Endothelial cell of umbilical vein (primary cell): ENCODE data around the gene CNTROB.
A peak's percentile ranks its signal among the peaks of the same experiment; 100 is the strongest.

ENCODE experiments used
- CTCF ChIP-seq, 2 donors: IDR thresholded peaks; 1 replicate in 1 of 2; 2 replicates in 1 of 2; pipeline ENCODE4 v1.5.1; 2011; ENCODE audit warnings: low read length in 2 of 2, mild to moderate bottlenecking in 2 of 2, moderate library complexity in 2 of 2, control low read depth in 1 of 2, inconsistent platforms in 1 of 2, low read depth in 1 of 2; ENCODE audit not compliant: insufficient read depth in 1 of 2; ENCODE audit errors: extremely low read depth in 1 of 2
- EZH2 ChIP-seq: IDR thresholded peaks from 2 replicates; pipeline ENCODE4 v1.6.1; 2012; ENCODE audit warnings: borderline replicate concordance, low read depth, mild to moderate bottlenecking, moderate library complexity, low read length, inconsistent platforms; ENCODE audit not compliant: severe bottlenecking
- GATA2 ChIP-seq: IDR thresholded peaks from 2 replicates; pipeline ENCODE4 v1.7.0; 2011; ENCODE audit warnings: low read depth, mild to moderate bottlenecking, moderate library complexity, mixed read lengths, low read length; ENCODE audit not compliant: insufficient read length, insufficient read depth
- JUN ChIP-seq: IDR thresholded peaks from 2 replicates; pipeline ENCODE4 v1.6.1; 2011; ENCODE audit warnings: borderline replicate concordance, low read depth; ENCODE audit not compliant: insufficient read length, insufficient read depth
- MAX ChIP-seq: IDR thresholded peaks from 2 replicates; pipeline ENCODE4 v1.6.1; 2011; ENCODE audit not compliant: insufficient read depth, insufficient read length
- MYC ChIP-seq: IDR thresholded peaks from one replicate; pipeline ENCODE4 v1.6.1; 2011; ENCODE audit warnings: mild to moderate bottlenecking, low read depth, low read length
- POLR2A ChIP-seq: IDR thresholded peaks from 2 replicates; pipeline ENCODE4 v1.6.1; 2012; ENCODE audit warnings: low read depth, mild to moderate bottlenecking, control low read depth, low read length
- POLR2AphosphoS5 ChIP-seq: IDR thresholded peaks from 2 replicates; pipeline ENCODE4 v1.6.1; 2012; ENCODE audit warnings: low read depth, mild to moderate bottlenecking, control low read depth, low read length, moderate library complexity; ENCODE audit not compliant: insufficient read depth

- TF ChIP-seq POLR2AphosphoS5 (peak; percentile 34), CTCF (IDR thresholded peaks at IDR 0.05; ENCODE audit: extremely low read depth in 1 of 2, insufficient read depth in 1 of 2, low read depth in 1 of 2, low read length in 2 of 2) (no peak), EZH2 (no peak), GATA2 (no peak), JUN (peak; percentile 92), POLR2A (no peak), MAX (no peak), MYC (no peak)
These were observed at the start of gene CNTROB, which contains the start of gene TRAPPC1 for GRCh38 chr17:7931709-7932482.
